ENCODE data around the gene HLA-DQA1. TPM values are rescaled to one million over a fixed set of nuclear protein-coding genes. Genes with fewer than 3 reads are reported as not detected.
"Not testable (repeated sequence)": the region's sequence is repeated elsewhere in the genome, so short reads cannot be mapped to it uniquely, and the experiment has no call there.

Gene HLA-DQA1
- 5.2 TPM for total RNA-seq
- long read RNA-seq: 0 reads

- DNase-seq (ENCODE audit: low spot score): no peak
- intact Hi-C loops (cut with DNase I): no loop called here
Observed at GRCh38 chr6:32637219-32637880, at the start of gene HLA-DQA1. TSS of gene HLA-DQA1 (plus strand) at chr6:32637406. CDS start at chr6:32637459, 53 bp downstream.

DNA sequence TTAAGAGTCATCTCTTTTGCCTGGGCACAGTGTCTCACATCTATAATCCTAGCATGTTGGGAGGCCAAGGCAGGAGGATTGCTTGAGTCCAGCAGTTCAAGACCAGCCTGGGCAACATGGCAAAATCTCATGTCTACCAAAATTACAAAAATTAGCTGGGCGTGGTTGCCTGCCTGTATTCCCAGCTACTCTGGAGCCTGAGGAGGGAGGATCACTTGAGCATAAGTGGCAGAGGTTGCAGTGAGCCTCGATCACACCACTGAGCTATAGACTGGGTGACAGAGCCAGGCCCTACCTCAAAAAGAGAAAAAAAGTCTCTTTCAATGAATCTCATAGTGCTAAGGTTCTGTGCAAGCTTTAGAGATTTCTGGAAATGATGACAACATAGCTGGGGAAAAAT lies 49.0 kb upstream of the HLA-DQA1 start:
- intact Hi-C loops (cut with DNase I): no loop called here
- DNase-seq (ENCODE audit: low spot score): no peak

GRCh38 chr6:32589596-32590449 lies 47.4 kb upstream of the HLA-DQA1 start, which contains the start of gene HLA-DRB1:
TSS of gene HLA-DRB1 (minus strand) at chr6:32589848. CDS start at chr6:32589742, 106 bp downstream.
- intact Hi-C loops (cut with DNase I): no loop called here
- DNase-seq (ENCODE audit: low spot score): no peak

DNA sequence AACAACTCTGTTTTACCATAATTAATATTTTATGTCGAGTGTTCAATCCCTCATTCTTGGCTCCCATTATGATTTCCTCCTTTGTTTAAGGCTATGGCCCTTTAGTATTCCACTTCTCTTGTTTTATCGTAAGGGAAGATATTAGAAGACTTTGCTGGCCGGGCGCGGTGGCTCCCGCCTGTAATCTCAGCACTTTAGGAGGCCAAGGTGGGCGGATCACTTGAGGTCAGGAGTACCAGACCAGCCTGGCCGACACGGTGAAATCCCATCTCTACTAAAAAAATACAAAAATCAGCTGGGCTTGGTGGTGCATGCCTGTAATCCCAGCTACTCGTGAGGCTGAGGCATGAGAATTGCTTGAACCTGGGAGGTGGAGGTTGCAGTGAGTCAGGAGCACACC lies 46.5 kb upstream of the HLA-DQA1 start:
- intact Hi-C loops (cut with DNase I); DNase-seq (ENCODE audit: low spot score): not testable (repeated sequence)

DNA sequence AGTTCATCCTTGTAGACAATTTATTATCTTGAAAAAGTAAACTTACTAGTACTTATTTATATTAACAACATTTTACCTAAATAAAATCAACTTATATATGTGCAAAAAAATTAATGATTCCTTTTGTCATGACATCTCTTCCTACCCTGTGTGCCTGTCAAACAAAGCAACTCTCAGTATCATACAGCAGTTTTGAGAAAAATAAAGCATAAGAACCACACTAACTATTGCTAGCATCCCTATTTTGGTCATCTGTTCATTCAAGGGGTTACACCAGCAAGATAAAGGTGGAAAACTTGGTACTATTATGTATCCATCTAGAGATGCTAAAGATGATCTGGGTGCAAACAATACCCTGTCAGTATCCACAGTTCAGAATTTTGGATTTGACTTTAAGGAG lies 40.2 kb upstream of the HLA-DQA1 start:
- DNase-seq (ENCODE audit: low spot score): no peak
- intact Hi-C loops (cut with DNase I): no loop called here

GRCh38 chr6:32602383-32602782 lies 34.8 kb upstream of the HLA-DQA1 start:
- intact Hi-C loops (cut with DNase I): no loop called here

GRCh38 chr6:32603222-32603621 lies 34.0 kb upstream of the HLA-DQA1 start:
- no peak for DNase-seq (ENCODE audit: low spot score)
- intact Hi-C loops (cut with DNase I): no loop called here

More at GRCh38 chr6:32602383-32602782, 34.8 kb upstream of the HLA-DQA1 start:
- DNase-seq (ENCODE audit: low spot score): no peak

- intact Hi-C loops (cut with DNase I): no loop called here
- no peak for DNase-seq (ENCODE audit: low spot score)
Observed at GRCh38 chr6:32603888-32604287, 33.3 kb upstream of the HLA-DQA1 start.

DNA sequence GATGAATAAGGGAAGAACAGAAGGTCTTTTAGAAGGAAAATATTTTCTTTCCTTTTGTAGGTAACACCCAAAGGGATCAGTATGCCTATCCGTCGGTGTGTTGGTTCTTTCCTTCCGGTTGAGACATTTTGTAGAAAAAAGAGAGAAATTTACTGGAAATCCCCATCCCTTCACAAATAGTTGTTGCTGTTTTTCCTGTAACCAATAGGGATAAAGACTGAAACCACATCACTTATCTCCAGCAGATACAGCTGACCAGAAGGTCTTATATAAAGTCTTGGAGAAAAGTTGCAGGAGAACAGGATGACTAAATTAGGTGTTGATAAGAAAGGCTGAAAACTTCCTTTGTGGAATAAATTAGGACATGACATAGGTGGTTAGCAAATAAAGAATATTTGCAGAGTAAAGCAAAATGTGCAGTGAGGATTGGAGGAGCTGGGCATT lies 32.8 kb upstream of the HLA-DQA1 start:
- intact Hi-C loops (cut with DNase I): no loop called here
- no peak for DNase-seq (ENCODE audit: low spot score)

GRCh38 chr6:32607263-32607987 lies 29.8 kb upstream of the HLA-DQA1 start:
- intact Hi-C loops (cut with DNase I): no loop called here

DNA sequence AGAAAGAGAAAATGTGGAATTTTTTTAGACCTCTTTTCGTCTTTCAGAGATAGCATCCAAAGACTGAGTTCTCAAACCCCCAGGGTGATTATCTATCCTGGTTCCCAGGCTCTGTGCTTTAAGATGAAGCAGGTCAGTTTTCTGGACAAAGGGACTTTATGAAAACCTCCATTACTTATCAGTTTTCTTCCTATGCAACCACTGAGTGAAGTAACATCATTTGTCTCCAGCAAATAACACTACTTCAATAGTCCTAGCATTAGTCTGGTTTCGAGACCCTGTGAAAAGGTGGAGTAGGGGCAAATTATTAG lies 29.3 kb upstream of the HLA-DQA1 start:
- no peak for DNase-seq (ENCODE audit: low spot score)
- intact Hi-C loops (cut with DNase I): no loop called here

More at GRCh38 chr6:32607263-32607987, 29.8 kb upstream of the HLA-DQA1 start:
- no peak for DNase-seq (ENCODE audit: low spot score)

GRCh38 chr6:32608362-32608761 lies 28.8 kb upstream of the HLA-DQA1 start:
- DNase-seq (ENCODE audit: low spot score): no peak
- intact Hi-C loops (cut with DNase I): no loop called here

GRCh38 chr6:32609391-32609730 lies 27.8 kb upstream of the HLA-DQA1 start:
- DNase-seq (ENCODE audit: low spot score): no peak
- intact Hi-C loops (cut with DNase I): no loop called here

GRCh38 chr6:32609731-32610640 lies 27.2 kb upstream of the HLA-DQA1 start:
- DNase-seq (ENCODE audit: low spot score): no peak
- intact Hi-C loops (cut with DNase I): no loop called here

DNA sequence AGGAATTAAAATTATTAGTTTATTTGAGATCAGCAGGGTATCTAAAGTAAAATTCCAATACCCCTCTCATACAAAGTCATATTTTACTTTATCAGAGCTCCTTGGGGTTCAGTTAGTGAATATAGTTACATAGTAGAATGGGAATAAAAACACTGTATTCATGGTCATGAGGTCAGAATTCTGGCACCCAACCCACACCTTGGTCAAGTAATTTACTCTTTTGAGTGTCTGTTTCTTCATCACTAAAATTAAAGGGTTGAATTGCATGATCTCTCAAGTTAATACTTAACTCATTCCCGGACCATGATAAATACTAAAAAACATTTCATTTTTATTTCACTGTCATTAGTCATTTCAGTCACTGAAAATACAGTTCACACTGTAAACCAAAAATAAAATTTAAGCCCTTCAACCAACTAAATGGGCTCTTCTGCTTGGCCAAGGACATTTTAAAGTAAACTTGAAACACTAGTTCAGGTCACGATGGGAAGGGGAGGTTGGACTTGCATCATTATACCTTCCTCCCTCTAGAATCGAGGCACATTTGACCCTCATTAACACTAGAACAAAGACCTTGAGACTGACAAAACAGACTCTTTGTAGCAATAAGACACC lies 26.4 kb upstream of the HLA-DQA1 start:
- intact Hi-C loops (cut with DNase I): no loop called here
- no peak for DNase-seq (ENCODE audit: low spot score)

- intact Hi-C loops (cut with DNase I): no loop called here
- no peak for DNase-seq (ENCODE audit: low spot score)
Observed at GRCh38 chr6:32613475-32613874, 23.7 kb upstream of the HLA-DQA1 start.

DNA sequence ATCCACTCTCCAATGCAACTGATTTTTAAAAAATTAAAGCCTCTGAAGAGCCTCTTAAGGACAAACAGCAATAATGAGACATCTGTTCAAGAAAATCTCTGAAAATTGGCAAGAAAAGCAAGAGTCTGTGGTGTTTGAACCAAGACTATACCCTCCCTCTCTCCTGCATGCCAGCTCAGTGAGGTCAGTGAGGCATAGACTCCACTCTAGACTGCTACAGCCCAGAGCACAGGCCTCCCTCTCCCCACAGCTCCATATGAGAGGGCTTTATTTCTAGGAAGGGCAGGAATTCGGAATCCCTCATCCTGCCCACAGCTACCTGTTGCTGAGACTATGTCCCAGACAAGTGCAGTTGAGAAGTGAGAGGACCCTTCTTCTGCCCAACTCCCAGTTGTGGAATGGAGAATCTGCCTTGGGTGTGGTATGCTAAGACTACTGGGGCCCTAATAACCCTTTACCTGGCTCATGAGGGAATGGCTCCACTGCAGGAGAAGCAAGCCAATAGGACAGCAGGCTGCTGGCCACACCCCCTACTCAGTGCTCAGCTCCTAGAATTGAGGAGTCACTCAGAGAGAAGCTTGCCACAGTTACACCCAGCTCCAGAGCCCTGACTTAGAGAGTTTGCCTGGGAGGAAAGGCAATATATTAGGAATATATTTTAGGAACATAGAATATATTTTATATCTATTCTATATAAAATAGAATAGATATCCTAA lies 22.7 kb upstream of the HLA-DQA1 start:
- intact Hi-C loops (cut with DNase I): no loop called here
- no peak for DNase-seq (ENCODE audit: low spot score)

GRCh38 chr6:32615885-32616532 lies 21.2 kb upstream of the HLA-DQA1 start:
- intact Hi-C loops (cut with DNase I): no loop called here
- DNase-seq (ENCODE audit: low spot score): no peak

Measured in cardiac septum (tissue), 1 donor.